NCI-H1930 (cell line): ENCODE measurements around the gene EXOC8.
"Not testable (repeated sequence)": the region's sequence is repeated elsewhere in the genome, so short reads cannot be mapped to it uniquely, and the experiment has no call there.

Experiments
- DNase-seq, 2 experiments: peaks; one replicate each; lab custom pipeline; 2025; lab: John Stamatoyannopoulos, UW

The EXOC8 gene

GRCh38 chr1:231353086-231353485 lies 15.4 kb upstream of the EXOC8 start:
- DNase-seq: no peak

GRCh38 chr1:231351816-231352215 lies 14.2 kb upstream of the EXOC8 start:
- no peak for DNase-seq

GRCh38 chr1:231348856-231349255 lies 11.2 kb upstream of the EXOC8 start:
- not testable (repeated sequence) for DNase-seq

- DNase-seq: no peak
Observed at GRCh38 chr1:231348442-231348841, 10.8 kb upstream of the EXOC8 start.

GRCh38 chr1:231347961-231348360 lies 10.3 kb upstream of the EXOC8 start:
- no peak for DNase-seq

- no peak for DNase-seq
Observed at GRCh38 chr1:231340328-231341013, 2.8 kb upstream of the EXOC8 start.

GRCh38 chr1:231338270-231339128 lies 847 bp upstream of the EXOC8 start, which contains the start of gene SPRTN:
Gene SPRTN (plus strand): TSS chr1:231338293. CDS start chr1:231338384, 91 bp downstream.
- no peak for DNase-seq

- DNase-seq: no peak
Observed at GRCh38 chr1:231337043-231337471, 595 bp downstream of the EXOC8 start.

GRCh38 chr1:231335663-231336602 lies 1.7 kb downstream of the EXOC8 start:
- no peak for DNase-seq

GRCh38 chr1:231334952-231335351 lies 2.7 kb downstream of the EXOC8 start:
- DNase-seq: no peak

GRCh38 chr1:231334079-231334666 lies 3.5 kb downstream of the EXOC8 start:
- no peak for DNase-seq

GRCh38 chr1:231332761-231333160 lies 4.9 kb downstream of the EXOC8 start:
- no peak for DNase-seq

- DNase-seq: no peak
Observed at GRCh38 chr1:231329483-231329882, 8.2 kb downstream of the EXOC8 start.

GRCh38 chr1:231327617-231328016 lies 10.0 kb downstream of the EXOC8 start:
- DNase-seq: no peak

- DNase-seq: no peak
Observed at GRCh38 chr1:231326248-231326647, 11.4 kb downstream of the EXOC8 start.

- no peak for DNase-seq
Observed at GRCh38 chr1:231324660-231325059, 13.0 kb downstream of the EXOC8 start.

GRCh38 chr1:231322880-231323530 lies 14.6 kb downstream of the EXOC8 start:
- DNase-seq: no peak

GRCh38 chr1:231319080-231319479 lies 18.6 kb downstream of the EXOC8 start:
- DNase-seq: no peak

GRCh38 chr1:231318568-231318967 lies 19.1 kb downstream of the EXOC8 start:
- no peak for DNase-seq

- no peak for DNase-seq
Observed at GRCh38 chr1:231318015-231318355, 19.7 kb downstream of the EXOC8 start.

GRCh38 chr1:231317306-231318014 lies 20.2 kb downstream of the EXOC8 start:
- DNase-seq: no peak
